Testis (tissue), 2 donors: ENCODE data around the gene DONSON.

Source experiments
- POLR2A ChIP-seq: fragments of 450-650 bp; IDR thresholded peaks from one replicate; pipeline ENCODE4 v1.6.1; 2017; ENCODE audit warnings: antibody characterized with exemption, mild to moderate bottlenecking, moderate library complexity
- TF ChIP-seq, protein P1 (sequence below), 3 experiments: fragments of 450-650 bp in 2 of 3; fragments of 200-600 bp in 1 of 3; sonication (generic) in 1 of 3; IDR thresholded peaks; one replicate each; pipeline ENCODE4 v1.5.1; 2016 to 2019; ENCODE audit warnings: antibody characterized with exemption in 3 of 3, mild to moderate bottlenecking in 2 of 3, moderate library complexity in 1 of 3

DNA sequence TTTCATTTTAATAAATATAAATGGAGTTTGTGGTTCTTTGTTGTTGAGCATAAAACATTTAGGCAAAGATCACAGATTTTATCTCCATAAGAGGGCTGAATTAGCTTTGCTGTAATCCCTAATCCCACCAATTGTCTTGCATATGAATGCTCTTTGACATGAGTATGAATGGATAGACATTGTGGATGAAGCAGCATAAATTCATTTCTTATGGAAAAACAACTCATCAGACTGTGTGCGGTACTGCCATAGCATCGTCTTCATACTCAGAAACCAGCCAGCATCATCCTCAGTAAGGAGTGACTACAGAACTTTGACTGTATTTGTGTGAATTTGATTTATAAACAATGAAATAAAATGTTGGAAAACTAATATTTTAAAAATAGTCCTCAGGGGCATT is 26.1 kb downstream of the DONSON start:
- TF ChIP-seq POLR2A = no peak
- TF ChIP-seq, protein P1, sequence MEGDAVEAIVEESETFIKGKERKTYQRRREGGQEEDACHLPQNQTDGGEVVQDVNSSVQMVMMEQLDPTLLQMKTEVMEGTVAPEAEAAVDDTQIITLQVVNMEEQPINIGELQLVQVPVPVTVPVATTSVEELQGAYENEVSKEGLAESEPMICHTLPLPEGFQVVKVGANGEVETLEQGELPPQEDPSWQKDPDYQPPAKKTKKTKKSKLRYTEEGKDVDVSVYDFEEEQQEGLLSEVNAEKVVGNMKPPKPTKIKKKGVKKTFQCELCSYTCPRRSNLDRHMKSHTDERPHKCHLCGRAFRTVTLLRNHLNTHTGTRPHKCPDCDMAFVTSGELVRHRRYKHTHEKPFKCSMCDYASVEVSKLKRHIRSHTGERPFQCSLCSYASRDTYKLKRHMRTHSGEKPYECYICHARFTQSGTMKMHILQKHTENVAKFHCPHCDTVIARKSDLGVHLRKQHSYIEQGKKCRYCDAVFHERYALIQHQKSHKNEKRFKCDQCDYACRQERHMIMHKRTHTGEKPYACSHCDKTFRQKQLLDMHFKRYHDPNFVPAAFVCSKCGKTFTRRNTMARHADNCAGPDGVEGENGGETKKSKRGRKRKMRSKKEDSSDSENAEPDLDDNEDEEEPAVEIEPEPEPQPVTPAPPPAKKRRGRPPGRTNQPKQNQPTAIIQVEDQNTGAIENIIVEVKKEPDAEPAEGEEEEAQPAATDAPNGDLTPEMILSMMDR (IDR thresholded peaks at IDR 0.05) = no peak
